ENCODE results near the gene CYRIA.

CYRIA gene

DNA sequence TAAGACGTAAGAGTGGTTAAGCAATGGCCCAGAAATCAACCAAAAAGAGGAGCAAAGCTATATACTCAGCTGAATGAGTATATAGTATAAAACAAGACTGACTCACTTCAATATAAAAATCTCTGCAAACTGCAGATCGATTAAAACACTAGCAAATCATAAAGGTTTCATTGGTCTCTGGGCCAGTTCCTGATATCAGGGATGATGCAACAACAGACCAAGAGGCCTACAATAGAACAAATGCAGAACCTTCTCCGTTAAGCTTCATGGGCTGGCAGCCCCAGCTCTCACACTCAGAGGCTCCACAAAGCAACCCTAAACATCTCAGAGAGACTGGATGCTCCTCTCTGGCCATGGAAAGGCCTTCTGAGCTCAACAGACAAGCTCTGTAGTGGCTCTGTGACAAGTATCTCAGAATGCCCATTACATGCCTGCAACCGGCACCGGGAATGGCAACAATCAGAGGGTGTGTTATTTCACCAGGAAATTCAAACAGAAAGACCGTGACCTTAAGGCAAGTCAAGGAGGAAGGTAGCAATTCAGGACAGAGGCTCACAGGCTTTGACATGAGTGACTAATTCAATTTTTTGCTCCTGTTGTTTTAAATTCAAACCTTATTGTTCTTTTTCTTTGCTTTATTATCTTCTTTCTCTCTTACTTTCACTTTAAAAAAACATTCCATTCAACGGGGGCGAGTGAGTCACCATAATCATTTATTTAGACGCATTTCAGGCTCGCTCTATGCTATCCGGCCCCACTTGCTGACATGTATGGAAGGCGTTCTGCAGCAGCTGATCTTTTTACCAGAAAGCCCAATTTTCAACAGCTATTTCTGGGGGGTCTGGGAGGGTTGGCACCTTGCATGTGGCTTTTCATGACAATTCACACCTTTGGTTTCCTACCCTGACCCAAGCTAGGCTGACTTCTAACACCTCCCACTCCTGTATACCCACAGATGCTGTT lies 15.1 kb downstream of the CYRIA start:
- no peak for DNase-seq (ENCODE audit: low read depth in 2 of 2)

DNA sequence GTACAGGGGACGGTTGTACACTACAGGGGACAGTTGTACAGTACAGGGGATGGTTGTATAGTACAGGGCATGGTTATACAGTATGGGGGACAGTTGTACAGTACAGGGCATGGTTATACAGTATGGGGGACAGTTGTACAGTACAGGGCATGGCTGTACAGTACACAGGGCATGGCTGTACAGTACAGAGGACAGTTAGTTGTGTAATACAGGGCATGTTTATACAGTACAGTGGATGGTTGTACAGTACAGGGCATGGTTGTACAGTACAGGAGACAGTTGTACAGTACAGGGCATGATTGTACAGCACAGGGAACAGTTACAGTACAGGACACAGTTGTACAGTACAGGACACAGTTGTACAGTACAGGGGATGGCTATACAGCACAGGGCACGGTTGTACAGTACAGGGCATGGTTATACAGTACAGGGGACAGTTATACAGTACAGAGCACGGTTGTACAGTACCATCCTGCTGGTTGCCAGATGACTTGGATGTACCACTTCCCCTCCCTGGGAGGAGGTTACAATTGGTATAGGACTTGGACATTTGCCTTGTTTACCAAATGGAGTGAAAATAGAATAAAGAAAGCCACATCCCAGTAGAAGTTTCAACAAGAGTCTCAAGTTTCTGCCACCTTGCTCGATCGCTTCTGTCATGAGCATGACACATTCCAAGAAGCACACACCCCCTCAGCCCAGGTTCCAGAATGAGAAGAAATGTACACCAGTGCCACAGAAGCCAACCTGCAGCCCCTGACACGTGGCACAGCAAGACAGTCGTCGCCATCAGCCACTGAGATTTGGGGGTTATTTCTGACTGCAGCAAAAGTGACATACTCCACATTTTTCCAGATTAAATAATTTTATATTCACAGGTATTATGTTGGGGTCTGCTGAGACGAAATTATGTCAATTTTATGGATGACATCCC lies 16.0 kb downstream of the CYRIA start:
- no peak for DNase-seq (ENCODE audit: low read depth in 2 of 2)

DNA sequence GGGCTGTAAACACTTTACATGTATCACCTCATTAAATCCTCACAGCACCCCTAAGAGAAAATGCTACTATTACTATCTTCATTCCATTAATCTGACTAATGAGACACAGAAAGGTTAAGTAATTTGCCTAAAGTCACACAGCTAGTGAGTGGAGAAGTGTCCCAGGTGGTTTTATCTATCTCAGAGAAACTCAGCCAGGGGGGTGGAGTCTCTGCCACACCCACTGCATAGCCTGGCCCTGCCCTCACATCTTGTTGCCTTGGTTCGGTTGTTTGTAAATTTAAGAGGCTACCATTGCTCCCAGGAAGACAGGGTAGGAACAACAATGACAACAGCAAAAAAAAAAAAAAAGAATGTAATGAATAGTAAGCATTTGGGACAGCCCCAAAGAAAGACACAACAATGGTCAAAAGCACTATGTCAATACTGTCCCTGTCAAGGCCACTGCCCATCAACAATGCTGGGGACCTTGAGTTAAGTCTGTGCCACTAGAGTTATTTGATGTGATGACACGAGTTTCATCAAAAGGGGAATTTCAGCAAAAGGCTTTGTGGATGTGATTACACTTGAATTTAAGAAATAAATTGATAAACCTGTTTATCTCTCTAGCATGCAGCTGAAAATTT lies 17.5 kb downstream of the CYRIA start:
- DNase-seq (ENCODE audit: low read depth in 2 of 2) = no peak

DNA sequence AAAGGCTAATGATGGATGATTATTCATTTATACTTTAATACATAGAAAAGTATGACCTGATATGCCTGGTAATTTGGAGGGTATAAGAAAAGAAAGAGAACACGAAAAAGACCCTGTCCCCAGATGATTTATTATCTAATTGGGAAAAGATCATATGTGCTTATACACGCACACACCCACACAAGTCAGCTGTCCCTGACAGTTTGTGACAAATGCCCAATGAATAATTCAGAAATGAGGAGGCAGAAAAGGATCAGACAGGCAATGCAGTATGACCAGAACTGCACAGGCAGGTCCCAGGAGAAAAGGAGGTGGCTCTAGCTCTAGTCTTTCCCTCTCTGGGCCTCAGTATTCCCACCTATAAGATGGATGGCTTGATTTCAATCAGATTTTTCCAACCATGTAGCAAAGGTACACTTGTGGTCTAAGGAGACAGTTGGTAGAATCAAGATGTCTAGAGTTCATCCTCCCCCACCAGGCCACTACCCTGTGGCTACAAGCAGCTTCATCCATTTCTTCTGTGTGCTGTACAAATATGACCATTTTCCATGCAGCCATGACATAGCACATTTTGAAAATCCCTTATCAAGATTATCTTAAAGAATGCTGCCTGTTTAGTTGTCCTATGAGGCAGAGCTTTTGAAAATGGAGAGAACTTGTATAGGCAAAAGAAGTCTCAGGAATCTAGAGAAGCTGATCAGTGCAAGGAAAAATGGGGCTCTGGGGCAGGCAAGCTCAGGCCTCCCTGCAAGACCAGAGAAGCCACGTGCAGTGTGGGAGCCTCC lies 19.7 kb downstream of the CYRIA start:
- no peak for DNase-seq (ENCODE audit: low read depth in 2 of 2)

DNA sequence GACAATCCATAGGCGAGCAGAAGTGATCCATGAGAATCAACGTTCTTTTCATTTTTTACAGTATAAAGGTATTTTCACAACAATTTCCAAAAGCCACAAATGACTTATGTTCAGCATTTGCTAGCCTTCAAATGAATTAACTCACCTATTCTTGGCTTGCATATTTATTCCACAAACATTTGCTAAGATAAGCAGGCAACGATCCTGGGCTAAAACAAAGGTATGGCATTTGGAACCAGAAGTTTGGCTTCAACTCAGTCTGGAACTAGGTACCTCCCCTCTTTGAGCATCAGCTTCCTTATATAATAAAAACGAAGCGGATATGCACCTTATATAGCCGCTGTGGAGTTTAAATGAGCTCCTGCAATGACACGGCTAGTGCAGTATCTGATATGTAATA lies 20.5 kb downstream of the CYRIA start:
- no peak for DNase-seq (ENCODE audit: low read depth in 2 of 2)

DNA sequence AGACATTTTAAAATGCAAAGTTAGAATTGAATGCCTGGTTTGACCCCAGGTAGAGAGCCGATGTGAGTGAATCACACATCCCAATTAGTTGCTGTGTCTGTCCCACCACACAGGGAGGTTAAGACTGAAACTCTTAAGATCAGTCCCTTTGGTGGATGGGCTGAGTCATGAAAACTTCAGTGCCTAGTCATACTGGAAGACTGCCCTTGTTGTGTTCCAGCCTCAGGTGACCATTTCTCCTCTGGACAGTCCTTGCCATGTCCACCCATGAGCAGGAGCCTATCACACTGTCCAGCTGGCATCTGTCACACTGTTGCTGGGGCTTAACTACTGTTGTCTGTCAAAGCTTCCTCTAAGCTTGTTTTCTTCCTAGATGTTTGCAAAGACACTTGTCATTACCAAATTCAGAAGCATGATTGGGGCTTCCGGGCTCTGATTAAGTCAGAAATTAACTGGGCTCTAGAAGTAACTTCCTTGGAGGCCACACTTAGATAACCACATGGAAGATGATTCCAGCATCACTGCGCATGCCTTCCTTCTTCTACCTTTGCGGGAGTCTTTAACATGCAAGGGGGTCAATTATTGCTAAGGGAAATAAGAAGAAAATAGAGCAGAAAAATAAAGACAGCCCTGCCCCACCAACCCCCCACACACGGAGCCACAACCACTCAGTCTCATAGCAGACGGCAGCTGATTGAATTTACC lies 21.3 kb downstream of the CYRIA start:
- no peak for DNase-seq (ENCODE audit: low read depth in 2 of 2)

DNA sequence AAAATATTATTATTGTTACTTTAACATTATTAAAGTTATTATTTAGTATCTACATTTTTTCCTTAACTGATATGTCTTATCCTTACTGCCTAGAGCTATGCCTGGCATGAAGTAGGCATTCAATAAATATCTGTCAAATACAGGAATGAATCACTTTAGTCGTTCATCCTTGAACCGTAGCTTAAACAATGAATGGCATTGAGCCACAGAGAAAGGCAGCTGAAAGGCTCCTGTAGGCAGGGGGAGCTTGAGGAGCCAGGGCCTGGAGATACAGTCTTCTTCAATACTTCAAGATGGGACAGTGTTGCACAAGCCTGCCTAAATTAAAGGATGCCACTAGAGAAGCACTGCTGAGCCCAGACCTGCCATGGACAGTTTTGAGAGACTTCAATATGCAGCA lies 22.5 kb downstream of the CYRIA start:
- DNase-seq (ENCODE audit: low read depth in 2 of 2) = no peak

DNA sequence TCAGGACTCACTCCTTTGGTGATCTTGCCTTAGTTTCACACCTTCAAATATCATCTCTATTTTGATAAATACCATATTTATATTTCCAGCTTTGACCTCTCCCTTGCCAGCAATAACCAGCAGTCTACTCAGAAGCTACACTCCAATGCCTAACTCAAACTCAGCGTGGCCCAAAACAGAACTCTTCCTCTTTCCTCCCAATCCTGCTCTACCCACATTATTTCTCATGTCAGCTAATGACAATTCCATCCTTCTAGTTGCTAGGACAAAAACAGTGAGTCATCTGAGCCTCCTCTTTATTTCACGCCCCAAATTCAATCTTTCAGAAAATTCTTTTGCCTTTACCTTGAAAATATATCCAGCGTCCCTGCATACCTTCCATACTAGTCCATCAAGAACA lies 23.5 kb downstream of the CYRIA start:
- no peak for DNase-seq (ENCODE audit: low read depth in 2 of 2)

DNA sequence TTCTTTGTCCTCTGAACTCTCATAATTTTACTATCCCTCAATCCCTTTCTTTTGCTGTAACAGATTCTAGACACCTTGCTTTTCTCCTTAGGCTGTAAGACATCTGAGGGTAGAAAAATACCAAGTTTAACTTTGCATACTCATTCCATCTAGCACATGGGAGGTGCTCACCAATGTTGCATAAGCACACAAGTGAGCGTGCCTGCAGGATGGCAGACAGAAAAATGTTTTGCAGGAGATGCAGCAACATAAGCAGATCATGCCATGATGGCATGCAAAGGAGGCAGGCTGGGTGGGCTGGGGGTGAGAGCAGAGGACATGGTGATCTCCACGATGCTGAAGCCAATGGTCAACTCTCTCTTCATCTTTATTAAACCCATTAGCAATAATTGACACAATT lies 24.1 kb downstream of the CYRIA start:
- no peak for DNase-seq (ENCODE audit: low read depth in 2 of 2)

DNA sequence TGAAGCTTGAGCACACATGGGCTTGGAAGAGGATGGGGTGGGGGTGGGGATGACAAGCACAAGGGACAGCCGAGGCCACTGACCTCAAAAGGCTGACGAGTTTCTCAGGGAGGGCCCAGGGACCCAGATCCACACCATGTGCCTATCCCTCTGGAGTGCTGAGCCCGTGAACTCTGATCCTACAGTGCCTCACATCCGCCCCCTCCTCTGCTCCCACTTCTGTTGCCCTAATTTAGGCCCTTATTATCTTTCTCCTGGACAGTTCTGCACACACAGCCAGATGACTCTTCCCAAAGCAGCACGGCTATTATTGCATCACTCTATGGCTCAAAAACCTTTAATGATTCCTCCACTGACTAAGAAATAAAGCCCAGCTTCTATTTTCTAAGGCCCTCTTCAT lies 24.8 kb downstream of the CYRIA start:
- DNase-seq (ENCODE audit: low read depth in 2 of 2) = no peak

DNA sequence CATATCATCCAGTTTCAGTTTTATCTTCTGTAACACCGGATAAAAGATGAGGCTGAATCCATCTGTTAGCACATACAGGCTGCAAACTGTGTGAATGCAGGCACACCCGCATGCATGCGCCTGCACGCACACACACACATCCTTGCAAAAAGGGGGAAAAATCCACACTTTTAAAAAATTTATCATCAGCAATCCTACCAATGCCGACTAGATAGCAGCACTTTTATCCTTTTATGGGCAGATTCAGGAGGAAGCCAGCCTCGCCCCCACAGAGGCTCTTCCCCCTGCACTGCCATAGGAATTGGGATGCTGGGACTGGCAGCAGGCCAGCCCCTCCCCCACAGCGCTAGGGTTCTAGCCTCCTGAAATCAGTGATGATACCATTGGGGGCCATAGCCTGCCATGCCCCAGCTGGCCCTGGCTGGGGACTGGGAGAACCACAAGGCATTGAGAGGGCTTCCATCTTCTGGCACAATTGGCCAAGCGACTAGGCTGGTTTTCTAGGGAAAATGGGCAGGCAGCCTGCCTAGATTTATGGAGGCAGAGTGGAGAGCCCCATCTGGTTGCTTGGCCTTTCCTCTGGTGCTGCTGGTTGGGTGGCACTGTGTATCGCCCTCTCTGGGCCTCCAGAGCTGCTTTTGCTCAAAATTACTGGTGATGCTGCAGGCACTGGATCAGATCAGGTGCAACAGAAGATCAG lies 25.5 kb downstream of the CYRIA start:
- DNase-seq (ENCODE audit: low read depth in 2 of 2) = no peak

DNA sequence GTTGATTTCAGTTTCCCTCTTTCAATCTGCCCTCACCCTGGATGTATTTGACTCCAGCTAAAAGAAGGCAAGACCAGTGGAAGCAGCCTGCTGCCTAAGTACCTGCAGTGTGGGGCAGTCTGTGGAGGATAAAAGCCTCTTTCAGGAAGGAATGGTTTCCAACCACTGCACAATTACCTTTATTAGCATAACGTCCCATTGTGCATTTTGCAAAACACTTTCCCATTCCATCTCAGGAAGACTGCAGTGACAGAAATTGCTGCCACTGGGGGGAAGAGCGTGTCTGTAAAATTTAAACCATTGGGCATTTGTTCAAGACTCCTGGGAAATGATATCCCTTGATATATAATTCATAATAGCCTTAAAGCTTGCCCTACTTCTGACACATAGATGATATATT lies 26.2 kb downstream of the CYRIA start:
- no peak for DNase-seq (ENCODE audit: low read depth in 2 of 2)

DNA sequence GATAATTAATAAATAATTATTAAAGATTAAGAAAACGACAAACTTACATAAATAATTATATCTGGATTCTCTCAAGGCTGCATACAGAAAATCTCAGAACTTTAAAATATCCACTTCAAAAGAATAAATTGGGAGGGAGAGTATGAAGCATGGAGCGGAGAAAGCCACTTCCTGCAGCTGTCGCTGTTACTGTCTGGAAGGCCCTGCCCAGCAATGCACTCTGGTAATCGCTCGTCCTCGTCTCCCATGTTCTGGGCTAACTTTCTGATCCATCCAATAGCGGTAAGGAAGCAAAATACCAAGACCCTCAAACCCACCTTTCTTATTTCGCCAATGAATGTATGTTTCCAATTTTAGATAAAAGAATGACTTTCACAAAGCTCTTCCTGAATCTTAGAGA lies 26.7 kb downstream of the CYRIA start:
- DNase-seq (ENCODE audit: low read depth in 2 of 2) = no peak

DNA sequence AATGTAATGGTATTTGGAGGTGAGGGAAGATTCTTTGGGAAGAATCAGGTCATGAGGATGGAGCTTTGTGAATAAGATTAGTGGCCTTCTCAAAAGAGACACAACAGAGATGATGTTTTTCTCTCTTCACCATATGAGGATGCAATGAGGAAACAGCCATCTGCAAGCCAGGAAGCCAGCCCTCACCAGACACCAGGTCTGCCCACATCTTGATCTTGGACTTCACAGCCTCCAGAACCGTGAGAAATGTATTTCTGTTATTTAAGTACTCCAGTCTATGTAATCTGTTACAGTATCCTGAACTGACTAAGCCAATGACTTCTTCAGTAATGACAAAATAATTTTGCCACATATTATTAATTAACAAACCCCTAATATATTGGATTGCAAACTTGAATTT lies 28.3 kb downstream of the CYRIA start:
- DNase-seq (ENCODE audit: low read depth in 2 of 2) = no peak

DNA sequence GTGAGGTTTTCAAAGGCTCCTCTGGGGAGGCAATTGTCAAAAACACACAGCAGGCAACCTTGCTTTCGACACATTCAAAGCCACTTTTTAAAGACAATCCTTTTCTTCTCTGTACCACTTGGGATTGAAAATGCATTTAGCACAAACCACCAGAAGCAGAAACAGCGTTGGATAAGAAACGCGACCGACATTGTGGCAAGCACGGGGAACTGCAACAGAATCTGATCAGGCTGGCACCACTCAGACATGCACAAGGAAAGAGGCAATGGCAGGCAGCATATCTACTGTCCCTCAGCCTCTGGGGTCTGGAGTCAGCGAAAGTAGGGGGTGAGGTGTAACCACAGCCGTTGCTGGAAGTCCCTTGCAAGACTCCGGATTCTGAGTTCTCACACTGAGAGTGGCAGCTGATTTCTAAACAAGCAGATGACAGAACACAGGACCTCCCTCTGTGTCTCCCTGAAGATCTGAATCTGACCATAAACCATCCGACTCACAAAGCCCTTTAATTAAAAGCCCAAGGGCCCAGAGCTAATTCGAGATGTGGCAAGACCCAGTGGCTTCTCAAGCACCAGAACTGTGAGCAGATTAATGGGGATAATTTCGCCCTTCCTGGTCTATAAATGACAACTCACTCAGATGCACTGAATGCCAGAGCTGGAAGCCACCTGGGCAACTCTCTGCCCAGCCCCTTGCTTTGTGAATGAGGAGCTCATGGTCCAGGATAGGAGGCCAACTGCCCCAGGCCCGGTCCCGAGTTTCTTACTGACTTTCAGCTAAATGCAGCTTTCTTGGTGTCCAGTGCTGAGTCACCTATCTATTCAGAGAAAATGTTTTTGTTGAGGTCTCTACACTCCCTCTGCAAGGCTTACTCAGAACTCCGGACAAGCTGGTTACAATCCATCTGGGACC lies 29.6 kb downstream of the CYRIA start:
- DNase-seq (ENCODE audit: low read depth in 2 of 2) = no peak

DNA sequence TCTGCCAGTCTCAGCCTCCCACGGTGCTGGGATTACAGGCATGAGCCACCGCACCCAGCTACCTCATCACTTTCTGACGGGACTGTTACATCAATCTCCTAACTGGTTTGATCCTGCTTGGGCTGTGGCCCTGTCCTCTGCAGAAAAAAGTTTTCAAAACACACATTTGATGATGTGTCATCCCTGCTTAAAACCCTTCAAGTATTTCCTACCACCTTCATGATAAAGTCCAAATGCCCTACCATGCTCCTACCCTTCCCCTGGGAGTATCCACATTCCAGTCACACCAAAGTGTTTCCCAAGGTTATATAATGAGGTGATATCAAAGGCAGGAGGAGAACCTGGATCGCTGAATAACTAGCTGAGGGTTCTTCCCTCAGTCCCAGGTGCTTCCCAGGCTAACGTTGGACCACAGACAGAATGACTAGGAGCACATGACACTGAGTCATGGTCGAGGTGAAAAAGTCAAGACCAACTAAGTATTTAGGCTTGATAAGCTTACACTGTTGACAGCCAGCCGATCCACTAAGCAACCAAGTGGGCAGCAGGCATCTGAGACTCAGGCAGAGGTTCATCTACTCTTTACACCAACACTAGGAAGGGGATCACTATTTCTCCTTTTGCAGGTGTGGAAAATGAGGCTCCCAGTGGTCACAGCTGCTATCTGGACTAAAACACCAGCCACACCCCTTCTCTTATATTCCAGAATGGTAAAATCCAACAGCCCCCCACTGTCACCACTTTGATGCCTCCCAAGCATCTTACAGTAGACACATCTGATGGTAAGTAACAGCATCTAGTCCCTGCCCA lies 31.8 kb downstream of the CYRIA start:
- DNase-seq (ENCODE audit: low read depth in 2 of 2) = no peak

DNA sequence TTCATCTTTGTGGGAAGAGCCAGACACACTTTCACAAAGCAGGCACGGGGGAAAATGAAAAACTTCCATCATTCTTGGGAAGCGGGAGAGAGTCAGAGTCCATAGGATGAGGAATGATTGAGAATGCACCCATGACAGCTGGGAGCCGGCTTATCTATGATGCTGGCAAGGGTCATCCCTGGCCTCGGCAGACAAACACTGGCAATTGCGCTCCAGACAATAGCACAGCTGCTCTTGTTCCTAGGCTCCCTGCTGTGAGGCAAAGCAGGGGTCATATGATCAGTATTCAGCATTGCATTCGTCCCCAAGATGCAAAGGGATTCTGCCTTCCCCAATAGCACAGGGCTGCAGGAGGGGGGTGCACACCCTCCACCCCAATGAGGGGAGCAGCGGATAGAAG lies 33.0 kb downstream of the CYRIA start:
- DNase-seq (ENCODE audit: low read depth in 2 of 2) = no peak

DNA sequence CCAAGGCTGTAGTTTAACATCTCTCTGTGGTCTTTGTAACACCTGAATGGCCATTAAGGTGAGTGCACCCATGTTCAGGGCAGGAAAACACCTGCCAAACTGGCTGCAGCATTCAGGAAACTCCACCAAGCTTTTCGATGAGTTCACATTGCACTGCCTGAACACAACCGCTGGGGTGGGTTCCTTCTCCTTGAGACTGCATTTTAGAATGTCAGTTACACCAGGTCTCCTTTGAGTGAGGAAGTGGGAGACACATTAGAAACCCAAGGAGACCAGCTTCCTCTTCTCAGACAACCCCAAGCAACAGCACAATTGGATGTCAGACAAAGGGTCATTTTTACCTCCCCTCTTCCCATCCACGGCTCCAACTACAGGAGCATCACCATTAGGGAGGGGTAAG lies 35.2 kb downstream of the CYRIA start:
- no peak for DNase-seq (ENCODE audit: low read depth in 2 of 2)

Measured in stimulated activated CD8-positive, alpha-beta memory T cell treated with anti-CD3 and anti-CD28 coated beads, Interleukin-15, amount 100 ng/mL, for 48 hours (primary cell).